Stimulated activated CD8-positive, alpha-beta memory T cell treated with anti-CD3 and anti-CD28 coated beads, Interleukin-7, amount 100 ng/mL, for 24 hours (primary cell): ENCODE results near the gene KRT86.
"Not testable (repeated sequence)": the region's sequence is repeated elsewhere in the genome, so short reads cannot be mapped to it uniquely, and the experiment has no call there.

ENCODE experiments used
- DNase-seq: peaks from one replicate; pipeline ENCODE4 v3.0.0-alpha.2; 2020; ENCODE audit warnings: low read depth

The KRT86 gene

GRCh38 chr12:52238916-52239646 is 35.4 kb upstream of the KRT86 start:
- no peak for DNase-seq

GRCh38 chr12:52239767-52240166 is 34.7 kb upstream of the KRT86 start:
- no peak for DNase-seq

- not testable (repeated sequence) for DNase-seq
Observed at GRCh38 chr12:52240247-52240646, 34.2 kb upstream of the KRT86 start.

GRCh38 chr12:52241205-52241842 is 33.1 kb upstream of the KRT86 start:
- no peak for DNase-seq

GRCh38 chr12:52242442-52243258 is 31.8 kb upstream of the KRT86 start:
- no peak for DNase-seq

- no peak for DNase-seq
Observed at GRCh38 chr12:52243259-52243855, 31.1 kb upstream of the KRT86 start.

- DNase-seq: peak; percentile 41
Observed at GRCh38 chr12:52243856-52244614, 30.4 kb upstream of the KRT86 start.

GRCh38 chr12:52244615-52244994 is 29.8 kb upstream of the KRT86 start:
- no peak for DNase-seq

- DNase-seq: no peak
Observed at GRCh38 chr12:52245259-52245961, 29.0 kb upstream of the KRT86 start.

GRCh38 chr12:52245962-52246569 is 28.4 kb upstream of the KRT86 start:
- DNase-seq: no peak

GRCh38 chr12:52246720-52247621 is 27.5 kb upstream of the KRT86 start:
- no peak for DNase-seq

GRCh38 chr12:52247622-52248540 is 26.6 kb upstream of the KRT86 start:
- no peak for DNase-seq

GRCh38 chr12:52248541-52249461 is 25.6 kb upstream of the KRT86 start:
- DNase-seq: no peak

- no peak for DNase-seq
Observed at GRCh38 chr12:52249511-52250047, 24.9 kb upstream of the KRT86 start.

GRCh38 chr12:52250048-52250990 is 24.1 kb upstream of the KRT86 start:
- no peak for DNase-seq
